Tibial nerve (tissue), 4 donors: ENCODE results near the gene PIK3AP1.

Source experiments
- CTCF ChIP-seq, 5 experiments: fragments of 200-600 bp in 3 of 5; fragments of 450-650 bp in 2 of 5; sonication (generic) in 3 of 5; IDR thresholded peaks; one replicate each; pipeline ENCODE4 v1.5.1; 2016 to 2019; ENCODE audit warnings: antibody characterized with exemption in 5 of 5, mild to moderate bottlenecking in 3 of 5, moderate library complexity in 2 of 5
- EP300 ChIP-seq, 2 donors: sonication (generic); formaldehyde crosslinking; IDR thresholded peaks; one replicate each; pipeline ENCODE4 v1.6.1; 2017; ENCODE audit warnings: antibody characterized with exemption in 2 of 2, mild to moderate bottlenecking in 1 of 2
- POLR2A ChIP-seq, 2 donors: fragments of 450-650 bp; IDR thresholded peaks; one replicate each; pipeline ENCODE4 v1.6.1; 2017; ENCODE audit warnings: antibody characterized with exemption in 2 of 2, mild to moderate bottlenecking in 2 of 2, moderate library complexity in 2 of 2

- no peak for TF ChIP-seq CTCF (IDR thresholded peaks at IDR 0.05)
- TF ChIP-seq EP300 (IDR thresholded peaks at IDR 0.05), result no peak
- TF ChIP-seq POLR2A (IDR thresholded peaks at IDR 0.05), result no peak
Observed at GRCh38 chr10:96616961-96617360, 103.4 kb downstream of the PIK3AP1 start.
